Bronchial epithelial cell (primary cell): ENCODE results near the gene GPR156. TPM values are rescaled to one million over a fixed set of nuclear protein-coding genes. Genes with fewer than 3 reads are reported as not detected.

ENCODE experiments used
- DNase-seq: peaks from one replicate; pipeline ENCODE4 v3.0.0-alpha.2; 2010; ENCODE audit warnings: low read depth
- FAIRE-seq: peaks from 2 replicates; lab custom pipeline; 2011; peaks lifted over from hg19 to GRCh38; lab: Jason Lieb, UNC
- H3K27me3 ChIP-seq: 2 replicates; pipeline ENCODE4 v1.5.1; 2011; ENCODE audit warnings: low read length; ENCODE audit not compliant: control insufficient read depth, insufficient read depth
- H3K36me3 ChIP-seq: 2 replicates; pipeline ENCODE4 v1.5.1; 2011; ENCODE audit warnings: low read length; ENCODE audit not compliant: control insufficient read depth, insufficient read depth
- H3K4me3 ChIP-seq: 2 replicates; pipeline ENCODE4 v1.5.1; 2011; ENCODE audit warnings: mild to moderate bottlenecking, low read depth, low read length, control low read depth
- CTCF ChIP-seq: IDR thresholded peaks from 2 replicates; pipeline ENCODE4 v1.5.1; 2011; ENCODE audit warnings: mild to moderate bottlenecking, moderate library complexity, low read length, control low read depth, inconsistent platforms; ENCODE audit not compliant: insufficient read depth, severe bottlenecking
- total RNA-seq: library from RNA; depleted of rRNA; stranded (reverse); fragments of >200 nt; gene quantifications from 2 replicates; pipeline ENCODE4 v1.2.1, GENCODE V29; 2014

The GPR156 gene
- total RNA-seq, 1 donor from 2014 or later: under 0.01 TPM

- DNase-seq: peak; percentile 56
- no peak for FAIRE-seq
- TF ChIP-seq CTCF: no peak
- Histone ChIP-seq H3K36me3 (no peaks in the 10 kb centered on the region), H3K27me3 (no peaks in the 10 kb centered on the region), H3K4me3 (no peak overlapping the region)
Measured at GRCh38 chr3:120129718-120130513, 155.1 kb downstream of the GPR156 start.

DNA sequence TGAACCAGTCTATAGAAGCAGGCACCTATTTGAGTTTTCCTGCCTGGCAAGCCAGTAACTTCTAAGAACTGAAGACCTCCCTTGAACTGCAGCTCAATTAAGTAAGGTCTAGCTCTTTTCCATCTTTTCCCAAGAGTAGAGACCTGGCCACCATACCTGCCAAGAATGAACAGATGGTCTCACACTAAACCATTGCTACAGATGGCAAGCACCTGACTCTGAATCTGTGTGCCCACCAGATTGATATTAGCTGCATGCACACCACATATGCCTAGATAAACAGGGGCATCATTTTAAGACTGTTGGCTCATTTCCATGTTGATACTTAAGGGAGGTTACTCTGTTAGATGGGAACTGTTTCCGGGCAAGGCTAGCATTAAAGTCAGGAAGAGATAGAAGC is 156.0 kb downstream of the GPR156 start:
- Histone ChIP-seq H3K27me3 (no peaks in the 10 kb centered on the region), H3K36me3 (no peaks in the 10 kb centered on the region), H3K4me3 (no peak overlapping the region)
- no peak for FAIRE-seq
- no peak for DNase-seq
- TF ChIP-seq CTCF: no peak

- Histone ChIP-seq H3K27me3 (no peaks in the 10 kb centered on the region), H3K4me3 (no peak overlapping the region), H3K36me3 (no peaks in the 10 kb centered on the region)
- FAIRE-seq (no peak), DNase-seq (no peak)
- TF ChIP-seq CTCF: no peak
Measured at GRCh38 chr3:120125992-120126391, 159.0 kb downstream of the GPR156 start.

GRCh38 chr3:120119846-120120510 is 165.0 kb downstream of the GPR156 start:
- DNase-seq (no peak), FAIRE-seq (no peak)
- H3K4me3 ChIP-seq: no peak overlapping the region
- no peak for TF ChIP-seq CTCF
- H3K27me3 ChIP-seq: no peaks in the 10 kb centered on the region
- no peaks in the 10 kb centered on the region for H3K36me3 ChIP-seq

Other genes with a start within 250 kb of the GPR156 start
- gene GSK3B, start 190.8 kb downstream of the GPR156 start, total RNA-seq: 60.8 and 65.8 TPM in 2 replicates
- gene LRRC58, start 64.1 kb upstream of the GPR156 start, total RNA-seq: 20.5 and 21.3 TPM in 2 replicates
- gene FSTL1, start 165.8 kb upstream of the GPR156 start, total RNA-seq: 45.3 and 45.6 TPM in 2 replicates